NCI-H1436 (cell line): ENCODE measurements around the gene ALKBH5.
A peak's percentile ranks its signal among the peaks of the same experiment; 100 is the strongest.
"Not testable (repeated sequence)": the region's sequence is repeated elsewhere in the genome, so short reads cannot be mapped to it uniquely, and the experiment has no call there.

Experiments
- DNase-seq: peaks from one replicate; lab custom pipeline; 2025; lab: John Stamatoyannopoulos, UW

ALKBH5 gene

GRCh38 chr17:18185832-18186626, 2.4 kb downstream of the ALKBH5 start:
- no peak for DNase-seq

DNA sequence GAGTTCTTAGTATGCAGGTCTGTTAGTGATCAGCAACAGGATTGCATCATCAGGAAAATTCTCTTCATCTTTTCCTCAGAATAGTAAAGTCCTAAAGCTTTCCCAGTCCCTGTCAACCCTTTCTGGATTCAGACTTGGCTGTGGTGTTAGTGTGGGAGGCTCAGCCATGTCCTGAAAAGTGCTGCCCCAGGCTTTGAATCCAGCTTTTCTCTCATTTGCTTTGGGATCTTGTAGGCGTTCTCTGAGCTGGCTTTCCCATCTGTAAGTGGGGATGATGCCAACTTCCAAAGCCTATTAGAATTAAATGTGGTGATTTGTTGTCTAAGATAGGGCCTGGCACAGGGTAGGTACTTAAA, 3.0 kb downstream of the ALKBH5 start:
- no peak for DNase-seq

DNA sequence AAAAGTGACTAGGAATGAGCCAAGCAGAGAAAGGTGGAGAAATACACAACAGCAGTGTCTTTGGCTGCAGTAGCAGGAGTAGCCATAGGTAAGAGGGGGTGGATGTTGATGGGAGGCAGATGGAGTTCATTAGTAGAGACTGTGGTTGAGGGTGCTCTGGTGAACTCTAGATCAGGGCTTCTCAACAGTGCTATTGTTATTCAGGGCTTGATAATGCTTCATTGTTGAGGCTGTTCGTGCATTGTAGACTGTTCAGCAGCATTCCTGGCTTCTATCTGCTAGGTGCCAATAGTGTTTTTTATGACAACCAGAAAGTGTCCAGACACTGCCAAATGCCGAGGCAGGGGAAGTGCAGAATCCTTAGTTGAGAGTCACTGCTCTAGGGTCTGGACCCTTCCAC, 3.6 kb downstream of the ALKBH5 start:
- DNase-seq: no peak

DNA sequence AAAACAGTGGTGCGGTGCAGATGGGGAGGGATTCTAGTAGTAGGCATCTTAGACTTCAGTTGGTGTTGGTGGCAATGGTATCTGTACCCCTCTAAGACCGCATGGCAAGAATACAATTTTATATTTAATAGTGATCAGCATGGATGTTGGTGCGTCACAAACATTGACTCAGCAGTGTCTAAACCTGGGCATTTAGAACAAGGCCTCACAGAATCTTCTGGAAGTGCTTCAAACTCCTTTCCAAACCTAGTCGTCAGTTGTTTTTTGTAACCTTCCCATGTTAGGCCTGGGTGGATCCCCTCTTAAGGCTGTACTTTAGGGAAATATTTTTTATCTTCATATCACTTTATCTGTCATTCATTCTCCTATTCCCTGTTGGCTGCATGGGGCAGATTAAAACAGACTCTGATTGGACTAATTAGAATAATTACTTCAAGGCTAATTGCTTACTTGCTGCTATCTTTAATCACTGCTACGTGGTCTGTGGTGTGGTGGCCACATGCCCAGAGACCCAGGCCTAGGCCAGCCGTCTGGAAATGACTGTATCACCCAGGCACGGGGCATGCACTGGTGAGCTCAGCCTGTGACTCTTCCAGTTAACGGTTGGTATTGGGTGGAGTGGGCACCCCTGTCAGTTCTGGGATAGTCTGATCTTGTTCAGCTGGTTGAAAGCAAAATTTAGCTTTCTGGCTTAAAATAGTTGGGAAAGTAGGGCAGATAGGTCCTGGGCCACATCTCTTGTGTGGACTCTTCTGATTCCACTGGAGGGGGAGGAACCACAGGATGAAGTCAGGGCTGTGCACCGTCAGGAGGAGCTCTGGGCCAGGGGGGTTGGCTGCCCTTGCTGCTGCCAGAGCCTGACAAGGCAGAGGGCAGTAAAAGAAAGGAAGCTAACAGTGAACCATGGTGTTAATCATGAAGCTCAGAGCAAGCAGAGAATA, 4.5 kb downstream of the ALKBH5 start:
- DNase-seq: no peak

DNA sequence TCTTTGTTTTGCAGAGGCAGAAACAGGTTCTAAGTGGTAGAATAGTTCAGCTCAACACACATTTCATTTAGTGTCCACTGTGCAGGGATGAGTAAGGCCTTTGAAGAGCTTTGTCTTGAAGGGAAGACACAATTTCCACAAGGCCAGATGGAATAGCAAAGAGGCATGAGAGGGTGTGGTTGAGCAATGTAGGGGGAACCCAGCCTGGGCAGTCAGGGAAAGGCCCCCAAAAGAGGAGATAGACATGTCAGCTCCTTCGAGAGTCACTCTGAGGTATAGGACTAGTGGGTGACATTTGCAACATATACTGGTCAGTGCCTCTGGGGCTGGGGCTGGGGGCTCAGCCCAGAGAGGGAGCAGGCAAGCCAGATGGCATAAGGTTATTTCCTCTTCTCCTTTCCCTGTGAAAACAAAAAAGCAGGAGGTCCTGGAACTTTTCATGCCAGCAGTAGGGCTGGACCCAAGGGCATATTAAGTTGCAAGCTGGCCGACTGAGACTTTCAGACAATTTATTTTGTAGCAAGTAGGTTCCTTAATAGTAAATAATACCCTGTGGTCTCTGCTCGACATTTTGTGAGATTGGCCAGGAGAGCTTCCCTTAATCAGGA, 7.1 kb downstream of the ALKBH5 start:
- no peak for DNase-seq

GRCh38 chr17:18191236-18191667, 7.6 kb downstream of the ALKBH5 start:
- DNase-seq: no peak

- no peak for DNase-seq
Observed at GRCh38 chr17:18191967-18192366, 8.3 kb downstream of the ALKBH5 start.

DNA sequence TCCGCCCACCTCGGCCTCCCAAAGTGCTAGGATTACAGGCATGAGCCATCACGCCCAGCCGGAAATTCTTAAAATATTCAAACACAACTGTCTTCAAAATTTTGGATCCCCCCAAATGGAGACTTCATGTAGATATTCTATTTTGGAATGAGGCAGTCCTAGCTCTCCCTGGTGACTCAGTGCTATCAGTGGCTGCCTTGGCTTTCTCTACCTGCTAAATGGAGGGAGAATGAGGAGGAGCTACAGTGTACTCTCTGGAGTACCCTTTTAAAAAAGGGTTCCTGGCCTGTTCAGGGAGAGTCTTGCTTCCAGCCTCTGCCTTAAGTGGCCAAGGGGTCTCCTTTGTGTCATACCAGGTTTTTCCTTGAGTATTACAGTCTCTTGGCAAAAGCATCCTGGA, 10.8 kb downstream of the ALKBH5 start:
- no peak for DNase-seq

DNA sequence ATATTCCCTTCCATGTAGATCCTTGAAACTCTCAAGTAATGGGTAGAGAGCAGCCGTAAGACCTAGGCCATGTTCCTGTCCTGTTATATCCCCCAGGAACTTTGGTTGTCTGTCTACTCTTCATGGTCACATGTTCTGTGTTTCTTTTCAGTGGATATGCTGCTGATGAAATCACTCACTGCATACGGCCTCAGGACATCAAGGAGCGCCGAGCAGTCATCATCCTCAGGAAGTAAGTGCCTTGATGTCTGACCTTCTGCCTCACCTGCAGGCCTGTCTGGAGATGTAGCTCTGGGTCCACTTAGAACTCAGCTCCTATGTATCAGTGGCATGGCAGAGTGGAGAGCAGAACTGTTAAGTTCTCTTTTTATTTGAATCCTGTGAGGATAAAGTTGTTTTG, 11.2 kb downstream of the ALKBH5 start:
- DNase-seq: no peak

- DNase-seq: no peak
Observed at GRCh38 chr17:18195246-18195645, 11.6 kb downstream of the ALKBH5 start.

GRCh38 chr17:18197535-18198194, 14.0 kb downstream of the ALKBH5 start:
- no peak for DNase-seq

DNA sequence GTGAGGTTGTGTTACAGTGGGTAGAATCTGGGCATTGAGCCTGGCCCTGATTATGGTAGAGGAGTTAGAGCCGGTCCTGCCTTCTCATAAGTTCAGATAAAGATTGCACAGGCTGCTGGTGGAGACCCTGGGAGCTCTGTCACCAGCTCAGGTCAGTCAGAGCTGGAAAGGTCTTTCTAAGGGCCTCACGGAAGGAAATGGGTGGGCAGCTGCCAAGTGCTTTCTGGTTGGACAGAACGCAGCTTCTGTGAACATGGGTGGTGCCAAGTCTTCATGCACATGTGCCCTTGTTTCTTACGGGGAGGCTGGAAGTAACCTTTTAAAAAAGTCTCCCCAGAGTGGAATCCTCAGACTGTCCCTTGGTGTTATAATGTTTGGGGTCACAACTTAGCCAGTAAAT, 14.9 kb downstream of the ALKBH5 start:
- no peak for DNase-seq

- no peak for DNase-seq
Observed at GRCh38 chr17:18201108-18201507, 17.5 kb downstream of the ALKBH5 start.

DNA sequence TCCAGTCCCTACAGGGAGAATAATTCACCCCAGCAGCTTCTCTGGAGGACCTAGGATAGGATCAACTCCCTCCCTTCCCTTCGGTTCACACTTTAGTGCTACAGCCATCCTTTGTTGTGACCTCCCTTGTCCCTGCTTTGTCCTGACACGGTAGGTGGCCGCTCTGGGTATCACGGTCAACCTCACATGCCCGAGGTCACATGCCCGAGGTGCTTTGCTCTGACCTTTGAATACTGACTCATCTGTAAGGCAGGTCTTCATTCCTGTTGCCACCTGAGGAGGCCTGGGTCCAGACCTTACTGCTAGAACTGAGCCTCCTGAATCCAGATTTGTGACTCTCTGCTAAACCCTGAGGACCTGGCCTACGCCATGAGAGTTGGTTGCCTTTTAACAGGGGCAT, 19.7 kb downstream of the ALKBH5 start:
- no peak for DNase-seq

- DNase-seq: no peak
Observed at GRCh38 chr17:18205861-18206260, 22.2 kb downstream of the ALKBH5 start.

DNA sequence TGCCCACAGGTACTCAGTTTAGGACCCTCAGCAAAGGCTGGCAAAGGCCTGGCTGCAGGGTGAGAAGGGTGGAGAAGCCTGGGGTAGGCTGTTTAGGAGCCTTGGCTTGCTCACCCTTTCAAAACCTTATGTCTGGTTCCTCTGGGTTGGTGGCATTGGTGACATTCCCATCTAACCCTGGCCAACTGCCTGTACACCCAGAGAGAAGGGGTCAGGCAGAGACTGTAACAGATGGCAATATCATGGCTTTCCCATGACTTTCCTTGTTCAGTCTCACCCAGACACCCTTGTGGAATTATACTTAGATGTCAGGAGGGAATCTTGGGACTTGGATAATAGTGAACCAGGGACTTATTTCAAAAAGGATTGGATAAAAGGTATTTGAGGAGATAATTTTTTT, 23.3 kb downstream of the ALKBH5 start:
- DNase-seq: no peak

DNA sequence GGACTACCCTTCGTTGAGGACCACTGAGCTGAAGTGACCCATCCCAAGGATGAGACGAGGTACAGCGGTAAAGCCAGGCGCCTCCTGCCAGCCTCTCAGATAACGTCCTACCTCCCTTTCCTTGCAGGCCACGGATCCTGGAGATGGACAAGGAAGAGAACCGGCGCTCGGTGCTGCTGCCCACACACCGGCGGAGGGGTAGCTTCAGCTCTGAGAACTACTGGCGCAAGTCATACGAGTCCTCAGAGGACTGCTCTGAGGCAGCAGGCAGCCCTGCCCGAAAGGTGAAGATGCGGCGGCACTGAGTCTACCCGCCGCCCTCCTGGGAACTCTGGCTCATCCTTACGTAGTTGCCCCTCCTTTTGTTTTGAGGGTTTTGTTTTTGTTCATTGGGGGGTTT, 24.5 kb downstream of the ALKBH5 start:
- DNase-seq: no peak

- no peak for DNase-seq
Observed at GRCh38 chr17:18213666-18214270, 30.1 kb downstream of the ALKBH5 start.

- DNase-seq: not testable (repeated sequence)
Observed at GRCh38 chr17:18216906-18217305, 33.3 kb downstream of the ALKBH5 start.

DNA sequence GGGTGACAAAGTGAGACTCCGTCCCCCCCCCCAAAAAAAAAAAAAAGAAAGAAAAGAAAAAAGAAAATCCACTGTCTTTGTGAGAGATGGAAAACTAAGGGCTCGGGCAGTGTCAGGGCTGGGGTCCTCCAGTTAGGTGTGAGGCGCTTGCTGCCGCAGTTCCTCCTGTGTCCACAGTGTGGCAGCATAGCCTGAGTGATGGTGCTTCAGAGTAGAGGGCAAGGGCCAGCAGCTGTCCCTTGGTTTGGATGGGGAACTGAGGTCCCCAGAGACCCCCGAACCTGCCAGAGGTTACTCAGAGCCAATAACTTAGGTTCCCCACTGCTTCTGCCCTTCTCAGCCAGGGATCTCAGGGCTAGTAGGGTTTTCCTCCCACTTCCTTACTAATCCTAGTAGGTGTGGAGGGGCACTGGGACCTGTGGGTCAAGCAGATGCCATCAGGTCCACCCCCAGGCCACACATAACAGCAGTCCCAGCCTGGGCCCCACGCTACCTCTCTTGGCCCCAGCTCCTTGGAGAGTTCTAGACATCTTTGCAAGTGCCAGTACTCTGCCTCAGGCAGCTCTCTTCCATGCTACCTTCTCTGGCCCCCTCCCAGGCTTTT, 33.9 kb downstream of the ALKBH5 start:
- peak; percentile 73 for DNase-seq

DNA sequence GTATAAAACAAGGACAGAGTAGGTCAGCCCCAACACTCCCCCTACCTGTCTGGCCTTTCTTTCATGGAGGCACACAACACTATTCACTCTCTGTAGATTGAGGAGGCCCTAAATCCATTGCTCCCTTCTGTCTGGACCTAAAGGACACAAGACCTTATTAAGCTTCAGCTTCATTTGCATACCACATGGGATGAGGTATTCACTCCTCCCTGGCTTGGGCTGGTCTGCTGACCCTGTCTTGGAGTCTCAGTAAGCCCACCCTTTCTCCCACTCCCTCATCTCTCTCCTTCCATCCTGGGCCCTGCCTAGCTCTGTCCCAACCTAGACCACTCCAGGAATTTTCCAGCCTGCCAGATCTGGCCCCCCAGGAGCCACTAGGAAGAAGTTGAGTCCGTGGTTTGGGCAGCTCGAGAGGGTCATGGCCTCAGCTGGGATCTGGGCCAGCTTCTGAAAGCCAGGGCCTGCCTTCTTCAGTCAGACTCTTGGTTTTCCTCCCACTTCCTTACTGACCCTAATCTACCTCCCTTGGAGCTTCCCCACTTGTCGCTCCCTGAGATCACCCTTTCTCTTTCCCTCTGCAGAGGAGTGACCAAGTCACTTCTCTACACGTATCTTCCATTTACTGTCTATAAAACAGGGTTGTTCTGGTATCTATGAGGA, 35.3 kb downstream of the ALKBH5 start:
- DNase-seq: no peak
